ENCODE data around the gene HCN2.

The HCN2 gene

GRCh38 chr19:588741-589692, 664 bp upstream of the HCN2 start (continued):
- TF ChIP-seq, protein P1, sequence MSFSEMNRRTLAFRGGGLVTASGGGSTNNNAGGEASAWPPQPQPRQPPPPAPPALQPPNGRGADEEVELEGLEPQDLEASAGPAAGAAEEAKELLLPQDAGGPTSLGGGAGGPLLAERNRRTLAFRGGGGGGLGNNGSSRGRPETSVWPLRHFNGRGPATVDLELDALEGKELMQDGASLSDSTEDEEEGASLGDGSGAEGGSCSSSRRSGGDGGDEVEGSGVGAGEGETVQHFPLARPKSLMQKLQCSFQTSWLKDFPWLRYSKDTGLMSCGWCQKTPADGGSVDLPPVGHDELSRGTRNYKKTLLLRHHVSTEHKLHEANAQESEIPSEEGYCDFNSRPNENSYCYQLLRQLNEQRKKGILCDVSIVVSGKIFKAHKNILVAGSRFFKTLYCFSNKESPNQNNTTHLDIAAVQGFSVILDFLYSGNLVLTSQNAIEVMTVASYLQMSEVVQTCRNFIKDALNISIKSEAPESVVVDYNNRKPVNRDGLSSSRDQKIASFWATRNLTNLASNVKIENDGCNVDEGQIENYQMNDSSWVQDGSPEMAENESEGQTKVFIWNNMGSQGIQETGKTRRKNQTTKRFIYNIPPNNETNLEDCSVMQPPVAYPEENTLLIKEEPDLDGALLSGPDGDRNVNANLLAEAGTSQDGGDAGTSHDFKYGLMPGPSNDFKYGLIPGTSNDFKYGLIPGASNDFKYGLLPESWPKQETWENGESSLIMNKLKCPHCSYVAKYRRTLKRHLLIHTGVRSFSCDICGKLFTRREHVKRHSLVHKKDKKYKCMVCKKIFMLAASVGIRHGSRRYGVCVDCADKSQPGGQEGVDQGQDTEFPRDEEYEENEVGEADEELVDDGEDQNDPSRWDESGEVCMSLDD (tag by site-specific recombination; IDR thresholded peaks at IDR 0.05) = peak; percentile 3; the same call in 1 of the 2 replicates
- TF ChIP-seq OVOL3 (tag by site-specific recombination; IDR thresholded peaks at IDR 0.05) (no peak), YY2 (tag by site-specific recombination; IDR thresholded peaks at IDR 0.05) (no peak), KLF7 (tag by site-specific recombination; IDR thresholded peaks at IDR 0.05; ENCODE audit: borderline replicate concordance) (no peak), ZNF514 (tag by site-specific recombination; IDR thresholded peaks at IDR 0.05) (no peak), KLF8 (tag by site-specific recombination; IDR thresholded peaks at IDR 0.05) (0 out of 2 replicates have a peak, but pooled peaks have one; percentile 10)
- TF ChIP-seq, protein P2, sequence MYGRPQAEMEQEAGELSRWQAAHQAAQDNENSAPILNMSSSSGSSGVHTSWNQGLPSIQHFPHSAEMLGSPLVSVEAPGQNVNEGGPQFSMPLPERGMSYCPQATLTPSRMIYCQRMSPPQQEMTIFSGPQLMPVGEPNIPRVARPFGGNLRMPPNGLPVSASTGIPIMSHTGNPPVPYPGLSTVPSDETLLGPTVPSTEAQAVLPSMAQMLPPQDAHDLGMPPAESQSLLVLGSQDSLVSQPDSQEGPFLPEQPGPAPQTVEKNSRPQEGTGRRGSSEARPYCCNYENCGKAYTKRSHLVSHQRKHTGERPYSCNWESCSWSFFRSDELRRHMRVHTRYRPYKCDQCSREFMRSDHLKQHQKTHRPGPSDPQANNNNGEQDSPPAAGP (tag by site-specific recombination; IDR thresholded peaks at IDR 0.05) = peak; percentile 4; the same call in 1 of the 2 replicates

- ChIA-PET POLR2A (no interaction called here), CTCF (no interaction called here)
- H3K4me3 ChIP-seq (ENCODE audit: low read depth, low read length) = peak overlapping the region; percentile 24
- no peak overlapping the region; the same call in 1 of the 2 replicates for H3K27ac ChIP-seq (ENCODE audit: extremely low read depth, low read depth, low read length)
- H3K36me3 ChIP-seq (ENCODE audit: control insufficient read depth in 2 of 2, insufficient read depth in 1 of 2, low read length in 2 of 2) = no peaks in the 10 kb centered on the region
- H3K9me3 ChIP-seq (ENCODE audit: control insufficient read depth, insufficient read depth, low read depth, low read length) = no peaks in the 10 kb centered on the region
- H3K4me1 ChIP-seq (ENCODE audit: control insufficient read depth, insufficient read depth, low read length) = peaks cover 7% of the 10 kb centered on the region; the same call in 1 of the 2 replicates
- TF ChIP-seq ZSCAN23 (tag by site-specific recombination; IDR thresholded peaks at IDR 0.05) (no peak), ZNF514 (tag by site-specific recombination; IDR thresholded peaks at IDR 0.05) (no peak), SP2 (tag by site-specific recombination; IDR thresholded peaks at IDR 0.05) (peak; percentile 59), SCRT2 (tag by site-specific recombination; IDR thresholded peaks at IDR 0.05) (peak; percentile 36; the same call in 1 of the 2 replicates), ZBTB26 (tag by site-specific recombination; optimal IDR thresholded peaks at IDR 0.05) (peak; percentile 51)
Observed at GRCh38 chr19:590396-590745, 690 bp downstream of the HCN2 start.

- H3K4me3 ChIP-seq (ENCODE audit: low read depth, low read length) = peak overlapping the region; percentile 24
- H3K9me3 ChIP-seq (ENCODE audit: control insufficient read depth, insufficient read depth, low read depth, low read length) = no peaks in the 10 kb centered on the region
- peaks cover 7% of the 10 kb centered on the region; the same call in 1 of the 2 replicates for H3K4me1 ChIP-seq (ENCODE audit: control insufficient read depth, insufficient read depth, low read length)
- POLR2A ChIA-PET = no interaction called here
- H3K36me3 ChIP-seq (ENCODE audit: control insufficient read depth in 2 of 2, insufficient read depth in 1 of 2, low read length in 2 of 2) = no peaks in the 10 kb centered on the region
- no peak overlapping the region; the same call in 1 of the 2 replicates for H3K27ac ChIP-seq (ENCODE audit: extremely low read depth, low read depth, low read length)
- TF ChIP-seq KLF8 (tag by site-specific recombination; IDR thresholded peaks at IDR 0.05) (0 out of 2 replicates have a peak, but pooled peaks have one; percentile 21), ZFP69B (tag by site-specific recombination; IDR thresholded peaks at IDR 0.05) (no peak)
- CTCF ChIA-PET = no interaction called here
Observed at GRCh38 chr19:590750-591098, 1.0 kb downstream of the HCN2 start.
